Measurements from ENCODE around the gene SLU7.

SLU7 gene

GRCh38 chr5:160367261-160367660 is 51.6 kb downstream of the SLU7 start:
- no peak for DNase-seq (ENCODE audit: low read depth in 3 of 3)

GRCh38 chr5:160366230-160366629 is 52.7 kb downstream of the SLU7 start:
- no peak for DNase-seq (ENCODE audit: low read depth in 3 of 3)

GRCh38 chr5:160363660-160364395 is 55.1 kb downstream of the SLU7 start:
- DNase-seq (ENCODE audit: low read depth in 3 of 3): no peak

GRCh38 chr5:160363211-160363610 is 55.7 kb downstream of the SLU7 start:
- DNase-seq (ENCODE audit: low read depth in 3 of 3): no peak

GRCh38 chr5:160361624-160362228 is 57.2 kb downstream of the SLU7 start:
- no peak for DNase-seq (ENCODE audit: low read depth in 3 of 3)

GRCh38 chr5:160360310-160360709 is 58.6 kb downstream of the SLU7 start:
- DNase-seq (ENCODE audit: low read depth in 3 of 3): no peak

- no peak for DNase-seq (ENCODE audit: low read depth in 3 of 3)
Measured at GRCh38 chr5:160359816-160360215, 59.1 kb downstream of the SLU7 start.

- DNase-seq (ENCODE audit: low read depth in 3 of 3): no peak
Measured at GRCh38 chr5:160359242-160359641, 59.6 kb downstream of the SLU7 start.

- no peak for DNase-seq (ENCODE audit: low read depth in 3 of 3)
Measured at GRCh38 chr5:160357861-160358411, 60.9 kb downstream of the SLU7 start.

- no peak for DNase-seq (ENCODE audit: low read depth in 3 of 3)
Measured at GRCh38 chr5:160357394-160357793, 61.5 kb downstream of the SLU7 start.

- DNase-seq (ENCODE audit: low read depth in 3 of 3): no peak
Measured at GRCh38 chr5:160356550-160357347, 62.1 kb downstream of the SLU7 start.

GRCh38 chr5:160354666-160355065 is 64.2 kb downstream of the SLU7 start:
- DNase-seq (ENCODE audit: low read depth in 3 of 3): no peak

GRCh38 chr5:160353379-160353778 is 65.5 kb downstream of the SLU7 start:
- DNase-seq (ENCODE audit: low read depth in 3 of 3): no peak

GRCh38 chr5:160352308-160352707 is 66.6 kb downstream of the SLU7 start:
- DNase-seq (ENCODE audit: low read depth in 3 of 3): no peak

All from stimulated activated CD4-positive, alpha-beta T cell treated with anti-CD3 and anti-CD28 coated beads, TNF-alpha, amount 100 ng/mL, for 24 hours (primary cell).